GM10847 (cell line): ENCODE results near the gene HBB.
"Not testable (repeated sequence)": the region's sequence is repeated elsewhere in the genome, so short reads cannot be mapped to it uniquely, and the experiment has no call there.

Experiments
- POLR2A ChIP-seq: IDR thresholded peaks from 2 replicates; pipeline ENCODE4 v1.6.1; 2011; ENCODE audit not compliant: insufficient read length; ENCODE audit errors: extremely low read depth

HBB gene

DNA sequence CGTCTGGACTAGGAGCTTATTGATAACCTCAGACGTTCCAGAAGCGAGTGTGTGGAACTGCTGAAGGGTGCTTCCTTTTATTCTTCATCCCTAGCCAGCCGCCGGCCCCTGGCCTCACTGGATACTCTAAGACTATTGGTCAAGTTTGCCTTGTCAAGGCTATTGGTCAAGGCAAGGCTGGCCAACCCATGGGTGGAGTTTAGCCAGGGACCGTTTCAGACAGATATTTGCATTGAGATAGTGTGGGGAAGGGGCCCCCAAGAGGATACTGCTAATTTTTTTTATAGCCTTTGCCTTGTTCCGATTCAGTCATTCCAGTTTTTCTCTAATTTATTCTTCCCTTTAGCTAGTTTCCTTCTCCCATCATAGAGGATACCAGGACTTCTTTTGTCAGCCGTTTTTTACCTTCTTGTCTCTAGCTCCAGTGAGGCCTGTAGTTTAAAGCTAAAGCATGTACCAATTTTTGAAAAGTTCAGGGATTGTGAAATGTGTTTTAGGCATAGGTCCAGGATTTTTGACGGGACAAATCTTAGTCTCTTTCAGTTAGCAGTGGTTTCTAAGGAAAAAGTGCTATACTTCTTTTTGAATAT is 23.0 kb upstream of the HBB start, which contains the start of gene HBG1:
Gene HBG1, minus strand, starts transcription at position 51 of the 590 bp plus-strand sequence. CDS start 53 bp downstream, outside the sequence.
- not testable (repeated sequence) for TF ChIP-seq POLR2A

DNA sequence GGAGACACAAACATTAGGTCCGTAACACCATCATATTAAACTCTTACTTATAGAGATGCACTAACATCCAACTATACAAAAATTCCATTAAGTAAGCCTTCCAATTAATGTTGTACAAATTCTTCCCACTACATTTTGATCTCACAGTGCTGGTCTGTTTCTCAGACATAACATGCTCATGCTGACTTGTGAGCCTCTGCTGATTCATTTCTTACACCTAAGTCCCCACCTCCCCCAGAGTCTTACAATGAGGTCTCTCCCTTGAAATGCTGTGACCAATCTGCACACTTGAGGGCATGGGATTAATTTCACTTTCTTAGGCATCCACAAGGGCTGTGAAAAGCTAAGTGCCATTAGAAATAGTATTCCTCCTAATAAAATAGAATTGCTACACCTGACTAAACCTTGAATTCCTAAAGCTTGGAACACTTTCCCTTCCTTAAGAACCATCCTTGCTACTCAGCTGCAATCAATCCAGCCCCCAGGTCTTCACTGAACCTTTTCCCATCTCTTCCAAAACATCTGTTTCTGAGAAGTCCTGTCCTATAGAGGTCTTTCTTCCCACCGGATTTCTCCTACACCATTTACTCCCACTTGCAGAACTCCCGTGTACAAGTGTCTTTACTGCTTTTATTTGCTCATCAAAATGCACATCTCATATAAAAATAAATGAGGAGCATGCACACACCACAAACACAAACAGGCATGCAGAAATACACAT is 20.8 kb upstream of the HBB start:
- TF ChIP-seq POLR2A = no peak

DNA sequence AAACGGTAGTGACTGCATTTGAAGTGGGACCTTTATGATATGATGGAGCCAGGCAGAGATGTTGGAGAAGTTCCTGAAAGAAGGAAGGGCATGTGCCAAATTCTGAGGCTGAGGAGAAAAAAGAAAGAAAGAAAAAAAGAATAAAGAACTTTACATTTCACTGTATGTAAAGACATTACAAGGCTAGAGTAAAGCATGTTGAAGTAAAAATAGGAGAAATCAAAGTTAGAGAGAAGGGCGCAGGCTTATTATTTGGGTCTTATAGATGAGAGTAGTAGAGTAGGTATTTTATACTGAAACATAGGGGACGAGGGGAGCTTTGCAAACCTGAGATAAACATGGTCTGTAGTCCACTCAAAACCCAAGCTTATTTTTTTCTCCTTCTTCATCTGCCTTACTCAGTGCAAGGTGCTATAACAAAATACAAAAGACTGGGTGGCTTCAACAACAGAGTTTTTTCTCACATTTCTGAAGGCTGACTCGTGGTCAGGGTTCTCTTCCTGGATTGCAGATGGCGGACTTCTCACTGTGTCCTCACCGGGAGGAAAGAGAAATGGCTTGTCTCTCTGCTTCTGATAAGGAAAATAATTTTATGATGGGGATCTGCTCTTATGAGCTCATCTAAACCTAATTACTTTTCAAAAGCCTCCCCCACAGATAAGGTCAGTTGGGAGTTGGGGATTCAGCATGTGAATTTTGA is 20.1 kb upstream of the HBB start:
- no peak for TF ChIP-seq POLR2A

DNA sequence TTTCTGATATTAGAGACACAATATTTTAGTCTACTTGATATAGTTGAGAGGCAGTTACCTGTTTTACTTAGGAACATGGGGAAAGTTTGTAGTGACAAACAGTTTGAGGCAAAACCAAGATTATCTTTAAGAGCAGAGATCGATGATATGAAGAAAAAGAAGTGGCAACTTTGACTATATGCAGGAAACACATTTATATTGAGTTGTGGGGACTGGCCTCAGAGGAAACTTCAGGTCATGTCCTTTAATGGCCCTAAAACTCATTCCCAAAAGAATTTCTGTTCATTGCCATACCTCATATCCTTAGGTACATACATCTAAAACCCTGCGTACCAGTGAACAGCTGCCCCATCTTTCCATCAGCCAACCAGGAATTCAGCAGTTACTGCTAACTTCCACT is 18.3 kb upstream of the HBB start:
- TF ChIP-seq POLR2A = no peak

DNA sequence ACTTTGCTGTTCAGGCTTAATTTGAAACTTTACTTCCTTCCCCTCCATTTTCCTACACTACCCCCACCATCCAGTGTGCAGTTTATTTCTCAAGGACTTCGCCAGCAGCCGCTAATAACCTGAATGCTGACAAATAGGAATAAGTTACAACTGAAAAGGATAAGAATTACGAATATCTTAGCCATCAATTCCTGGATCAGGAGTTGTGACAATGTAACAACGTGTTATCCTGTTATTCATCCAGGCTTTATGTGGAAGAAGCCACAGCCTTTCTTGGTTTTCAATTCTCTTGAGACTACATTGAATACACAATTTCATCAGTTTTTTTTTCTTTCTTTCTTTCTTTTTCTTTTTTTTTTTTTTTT is 16.9 kb upstream of the HBB start:
- no peak for TF ChIP-seq POLR2A

DNA sequence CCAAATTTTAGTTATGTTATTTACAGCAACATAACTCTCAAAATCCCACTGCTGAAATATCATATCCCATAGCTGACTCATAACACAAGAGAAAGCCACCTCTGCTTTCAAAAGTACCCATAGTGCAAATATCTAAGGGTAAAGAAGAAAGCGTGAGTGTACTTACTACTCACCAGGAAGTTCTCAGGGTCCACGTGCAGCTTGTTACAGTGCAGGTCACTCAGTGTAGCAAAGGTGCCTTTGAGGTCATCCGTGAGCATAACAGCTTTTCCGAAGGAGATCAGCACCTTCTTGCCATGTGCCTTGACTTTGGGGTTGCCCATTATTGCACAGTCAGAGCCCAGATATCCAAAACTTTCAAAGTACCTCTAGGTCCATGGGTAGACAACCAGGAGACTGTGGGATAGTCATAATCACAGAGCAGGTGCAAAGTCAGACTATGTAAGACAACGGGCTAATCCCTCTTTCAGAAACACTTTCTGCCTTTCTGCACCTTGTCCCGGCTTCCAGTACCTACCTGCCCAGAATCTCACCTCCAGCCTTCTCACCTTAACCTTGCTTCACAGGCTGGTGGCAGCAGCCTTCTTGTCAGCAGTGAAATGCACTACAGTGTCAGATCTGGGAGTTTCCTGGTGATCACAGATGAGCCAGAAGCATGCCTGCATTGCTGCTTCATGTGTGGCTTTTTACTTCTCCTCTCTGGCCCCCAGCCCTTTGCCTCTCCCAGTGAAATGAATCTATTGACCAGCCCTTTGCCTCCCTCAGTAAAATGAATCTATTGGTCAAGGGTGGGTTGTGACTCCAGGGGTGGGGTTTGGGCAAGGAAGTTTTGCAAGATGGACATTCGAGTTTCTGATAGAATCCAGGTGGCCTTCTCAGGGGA is 16.3 kb upstream of the HBB start:
- TF ChIP-seq POLR2A = no peak

DNA sequence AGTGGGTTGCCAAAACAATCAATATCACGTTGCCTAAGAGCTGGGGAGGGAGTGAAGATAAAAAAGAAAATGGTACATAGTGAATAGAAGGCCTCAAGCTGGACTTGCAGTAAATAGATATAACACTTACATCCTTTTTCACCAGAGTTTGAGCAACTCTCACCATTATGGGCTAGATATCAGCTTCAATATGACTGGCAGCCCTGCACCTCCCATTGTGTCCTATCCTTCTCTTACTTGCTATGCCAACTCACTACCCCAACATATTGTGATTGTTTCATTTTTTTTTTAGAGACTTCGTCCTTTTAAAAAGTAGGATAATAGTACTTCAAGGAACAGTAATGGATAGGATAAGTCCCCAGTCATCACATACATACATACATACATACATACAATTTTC is 15.3 kb upstream of the HBB start:
- TF ChIP-seq POLR2A = no peak

DNA sequence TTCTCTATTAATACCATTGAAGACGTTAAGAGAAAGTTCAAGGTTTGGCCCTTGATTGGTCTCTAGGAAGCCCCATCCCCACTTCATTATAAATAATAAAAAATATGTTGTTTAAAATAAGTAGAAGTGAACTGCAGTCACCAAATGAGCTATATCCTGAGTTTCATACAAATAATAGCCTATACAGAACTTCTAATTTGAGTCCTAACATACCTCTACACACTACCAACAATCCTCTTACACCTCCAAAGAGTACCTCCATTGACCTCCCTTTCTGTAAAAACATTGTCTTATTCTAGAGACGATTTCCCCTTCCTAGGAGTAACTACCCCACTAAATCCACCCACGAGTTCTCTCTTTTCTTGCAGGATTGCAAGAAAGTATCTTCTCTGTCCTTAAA is 14.6 kb upstream of the HBB start:
- TF ChIP-seq POLR2A = no peak

- TF ChIP-seq POLR2A = no peak
These were observed 13.6 kb upstream of the HBB start for GRCh38 chr11:5240458-5240857.

DNA sequence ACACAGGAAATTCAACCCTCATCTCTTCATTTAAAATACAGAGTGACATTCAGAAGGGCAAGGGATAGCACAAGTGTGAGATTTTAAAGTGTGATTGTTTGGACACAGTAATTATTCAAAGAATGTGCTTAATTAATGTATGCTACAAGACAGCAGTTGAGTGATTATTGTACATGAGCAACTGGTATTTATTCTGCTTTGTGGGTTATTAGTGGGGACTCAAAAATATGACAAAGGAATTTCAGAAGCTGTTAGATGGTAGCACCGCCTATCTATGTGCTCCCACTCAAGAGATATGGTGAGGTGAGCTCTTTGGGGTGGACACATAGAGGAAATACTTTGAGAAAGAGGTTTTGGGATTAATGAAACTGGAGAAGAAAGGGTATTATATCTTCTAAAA is 13.2 kb upstream of the HBB start:
- no peak for TF ChIP-seq POLR2A

DNA sequence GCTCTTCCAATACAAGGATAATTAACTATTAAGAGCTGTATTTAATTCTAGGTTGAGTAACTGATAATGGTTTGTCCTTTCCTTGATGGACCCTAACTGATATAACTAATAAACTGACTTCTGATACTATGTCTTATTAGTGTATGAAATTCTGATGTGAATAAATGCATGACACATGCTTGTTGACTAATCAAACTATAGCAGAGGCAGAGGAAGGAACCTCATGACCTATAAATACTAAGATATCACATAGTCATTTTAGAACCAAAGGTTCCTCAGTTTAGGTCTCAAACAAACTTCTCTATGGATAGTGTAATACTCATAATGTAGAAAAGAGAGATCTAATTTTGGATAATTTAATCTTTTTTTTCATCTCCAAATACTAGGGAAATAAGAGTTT is 12.2 kb upstream of the HBB start:
- TF ChIP-seq POLR2A = no peak

DNA sequence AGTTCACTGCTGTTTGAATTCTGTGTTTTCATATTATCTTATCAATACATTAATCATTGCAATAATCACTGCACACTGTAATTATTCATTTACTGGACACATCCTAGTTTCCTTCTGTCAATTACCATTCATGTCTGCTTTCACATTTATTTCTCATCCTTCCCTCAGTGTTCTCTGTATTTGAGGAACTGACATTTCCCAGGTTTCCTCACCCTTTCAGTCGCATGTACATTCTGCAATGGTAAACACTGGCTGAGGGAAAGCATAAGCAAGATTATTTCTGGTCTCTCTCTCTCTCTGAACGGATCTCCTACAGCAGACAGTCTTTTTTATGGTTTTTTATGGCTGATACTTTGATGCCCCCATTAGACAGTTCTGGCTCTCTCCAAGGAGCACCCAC is 11.6 kb upstream of the HBB start:
- TF ChIP-seq POLR2A = no peak

DNA sequence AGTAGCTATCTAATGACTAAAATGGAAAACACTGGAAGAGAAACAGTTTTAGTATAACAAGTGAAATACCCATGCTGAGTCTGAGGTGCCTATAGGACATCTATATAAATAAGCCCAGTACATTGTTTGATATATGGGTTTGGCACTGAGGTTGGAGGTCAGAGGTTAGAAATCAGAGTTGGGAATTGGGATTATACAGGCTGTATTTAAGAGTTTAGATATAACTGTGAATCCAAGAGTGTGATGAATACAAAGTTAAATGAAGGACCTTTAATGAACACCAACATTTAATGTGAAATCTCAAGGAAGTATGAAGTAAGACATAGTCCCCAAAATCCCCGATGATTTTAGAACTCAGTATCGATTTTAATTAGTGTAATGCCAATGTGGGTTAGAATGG is 10.5 kb upstream of the HBB start:
- TF ChIP-seq POLR2A = no peak

DNA sequence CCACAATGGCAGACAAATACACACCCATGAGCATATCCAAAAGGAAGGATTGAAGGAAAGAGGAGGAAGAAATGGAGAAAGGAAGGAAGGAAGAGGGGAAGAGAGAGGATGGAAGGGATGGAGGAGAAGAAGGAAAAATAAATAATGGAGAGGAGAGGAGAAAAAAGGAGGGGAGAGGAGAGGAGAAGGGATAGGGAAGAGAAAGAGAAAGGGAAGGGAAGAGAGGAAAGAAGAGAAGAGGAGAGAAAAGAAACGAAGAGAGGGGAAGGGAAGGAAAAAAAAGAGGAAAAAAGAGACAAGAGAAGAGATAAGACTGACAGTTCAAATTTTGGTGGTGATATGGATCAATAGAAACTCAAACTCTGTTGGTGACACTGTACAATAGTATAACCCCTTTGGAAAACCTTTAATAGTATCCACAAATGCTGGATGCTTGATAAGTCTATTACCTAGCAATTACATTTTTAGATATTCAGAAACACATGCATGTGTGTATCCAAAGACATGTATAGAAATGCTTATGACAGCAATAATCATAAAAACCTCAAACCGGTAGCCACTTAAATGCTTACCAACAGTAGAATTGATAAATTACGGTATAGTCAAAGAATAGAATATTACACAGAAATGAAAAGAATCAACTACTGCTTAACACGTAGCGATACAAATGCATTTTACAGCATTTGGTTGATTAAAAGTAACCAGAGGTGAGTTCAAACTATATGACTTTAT is 8.7 kb upstream of the HBB start:
- no peak for TF ChIP-seq POLR2A

DNA sequence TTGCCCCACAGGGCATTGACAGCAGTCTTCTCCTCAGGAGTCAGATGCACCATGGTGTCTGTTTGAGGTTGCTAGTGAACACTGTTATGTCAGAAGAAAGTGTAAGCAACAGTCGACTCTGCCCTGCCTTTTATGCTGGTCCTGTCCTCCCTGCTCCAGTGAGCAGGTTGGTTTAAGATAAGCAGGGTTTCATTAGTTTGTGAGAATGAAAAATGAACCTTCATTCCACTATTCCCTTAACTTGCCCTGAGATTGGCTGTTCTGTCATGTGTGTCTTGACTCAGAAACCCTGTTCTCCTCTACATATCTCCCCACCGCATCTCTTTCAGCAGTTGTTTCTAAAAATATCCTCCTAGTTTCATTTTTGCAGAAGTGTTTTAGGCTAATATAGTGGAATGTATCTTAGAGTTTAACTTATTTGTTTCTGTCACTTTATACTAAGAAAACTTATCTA is 7.5 kb upstream of the HBB start, which contains the start of gene HBD:
Gene HBD, minus strand, starts transcription at position 103 of the 454 bp plus-strand sequence. Its CDS starts 50 bp downstream, at position 53.
- no peak for TF ChIP-seq POLR2A

DNA sequence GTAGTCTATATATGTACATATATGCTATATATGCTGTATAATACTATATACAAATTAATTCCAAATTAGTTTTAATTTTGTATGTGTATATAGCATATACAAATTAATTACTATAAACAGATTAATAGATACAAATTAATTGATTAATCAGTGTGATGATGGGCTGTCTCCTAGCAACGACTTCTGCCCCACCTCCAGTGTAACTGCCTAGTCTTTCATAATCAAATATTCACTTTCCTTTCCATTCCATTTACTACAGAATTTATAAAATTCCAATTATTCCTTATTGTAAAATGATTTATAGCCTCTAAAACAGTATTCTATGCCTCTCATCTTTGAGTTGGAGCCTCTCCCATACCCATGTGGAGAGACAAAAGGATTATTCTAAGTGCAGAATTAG is 6.4 kb upstream of the HBB start:
- TF ChIP-seq POLR2A = no peak
